Activated naive CD8-positive, alpha-beta T cell (primary cell): Measurements from ENCODE around the gene LDLRAD3.

ENCODE experiments used
- H3K27ac Mint-ChIP-seq: one replicate; pipeline ENCODE4 v1.8.0; 2021; ENCODE audit warnings: mixed read lengths
- H3K27me3 Mint-ChIP-seq: one replicate; pipeline ENCODE4 v1.8.0; 2021; ENCODE audit warnings: mixed read lengths
- H3K36me3 Mint-ChIP-seq: one replicate; pipeline ENCODE4 v1.8.0; 2021; ENCODE audit warnings: mixed read lengths
- H3K4me1 Mint-ChIP-seq: one replicate; pipeline ENCODE4 v1.8.0; 2021; ENCODE audit warnings: low read depth, mixed read lengths
- H3K4me3 Mint-ChIP-seq: one replicate; pipeline ENCODE4 v1.8.0; 2021; ENCODE audit warnings: mild to moderate bottlenecking, mixed read lengths
- H3K9me3 Mint-ChIP-seq: one replicate; pipeline ENCODE4 v1.8.0; 2021; ENCODE audit warnings: low read depth, mixed read lengths

Gene LDLRAD3

DNA sequence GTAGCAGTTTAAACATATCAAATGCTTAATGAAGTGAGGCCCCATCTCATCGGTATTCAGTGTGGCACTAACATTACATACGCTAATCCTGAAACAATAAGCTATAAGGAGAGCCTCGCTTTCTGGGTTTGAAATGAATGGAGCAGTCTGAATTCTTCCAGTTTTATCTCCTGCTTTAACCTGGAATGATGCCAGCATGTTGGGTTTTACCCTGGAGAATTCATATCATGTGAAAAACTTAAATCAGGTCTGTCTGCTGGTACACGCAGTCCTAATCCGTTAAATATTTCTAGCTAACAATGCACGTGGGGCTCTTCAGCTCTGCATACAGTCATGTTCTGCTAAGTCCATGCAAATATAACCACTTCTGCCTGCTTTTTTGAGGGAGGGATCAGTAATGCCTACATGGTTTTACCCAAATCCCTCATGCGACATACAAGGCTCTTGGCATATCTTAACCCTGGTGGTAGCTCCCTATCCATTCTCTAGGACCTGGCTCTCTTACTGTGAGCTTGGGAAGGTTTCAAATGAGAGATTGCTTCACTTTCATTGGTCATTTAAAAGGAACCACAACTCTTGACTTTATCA, 252.6 kb downstream of the LDLRAD3 start:
- Mint-ChIP-seq H3K36me3 (no peaks in the 10 kb centered on the region), H3K27ac (no peak overlapping the region), H3K4me1 (no peaks in the 10 kb centered on the region), H3K4me3 (no peak overlapping the region), H3K9me3 (no peaks in the 10 kb centered on the region), H3K27me3 (peaks cover 3% of the 10 kb centered on the region)

DNA sequence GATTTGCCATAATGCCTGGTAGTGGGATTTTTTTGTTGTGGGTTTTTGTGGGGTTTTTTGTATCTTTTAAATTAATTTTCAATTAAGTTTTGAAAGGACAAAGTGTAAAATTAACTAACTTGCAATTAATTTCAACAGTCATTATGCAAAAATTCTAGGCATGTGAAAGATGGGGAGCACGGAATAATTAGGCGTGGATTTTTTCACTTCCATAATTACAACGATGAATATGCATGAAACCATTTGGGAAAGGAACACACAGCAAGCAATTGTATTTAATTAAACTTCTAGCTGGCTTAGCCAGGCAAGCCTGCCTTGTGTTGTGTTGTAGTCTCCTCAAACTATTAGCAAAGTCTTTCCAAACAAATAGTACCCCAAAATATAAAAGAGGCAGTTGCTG, 257.5 kb downstream of the LDLRAD3 start:
- no peaks in the 10 kb centered on the region for H3K4me1 Mint-ChIP-seq
- H3K27me3 Mint-ChIP-seq = peaks cover 10% of the 10 kb centered on the region
- no peaks in the 10 kb centered on the region for H3K36me3 Mint-ChIP-seq
- H3K9me3 Mint-ChIP-seq = no peaks in the 10 kb centered on the region
- no peak overlapping the region for H3K4me3 Mint-ChIP-seq
- H3K27ac Mint-ChIP-seq = no peak overlapping the region

DNA sequence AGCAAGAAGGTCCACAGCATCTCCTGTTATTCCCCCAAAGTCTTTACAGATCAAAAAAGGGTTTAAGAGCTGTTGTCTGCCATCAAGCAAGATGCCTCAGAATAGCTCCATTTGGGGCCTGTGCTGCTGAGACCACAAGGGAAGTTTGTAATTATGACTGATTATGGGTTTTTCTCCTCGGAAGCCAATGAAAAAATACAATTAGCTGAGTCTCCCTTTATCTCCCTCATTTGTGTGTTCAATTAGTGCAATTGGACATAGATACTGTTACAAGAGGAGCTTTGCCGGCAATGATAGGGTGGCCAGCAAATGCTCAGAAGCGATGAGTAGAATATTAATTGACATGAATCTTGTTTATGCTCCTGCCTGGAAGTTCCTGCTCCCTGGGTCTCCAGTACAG, 261.7 kb downstream of the LDLRAD3 start:
- Mint-ChIP-seq H3K4me3 (no peak overlapping the region), H3K4me1 (no peaks in the 10 kb centered on the region), H3K27ac (no peak overlapping the region), H3K36me3 (no peaks in the 10 kb centered on the region), H3K27me3 (peaks cover 15% of the 10 kb centered on the region), H3K9me3 (no peaks in the 10 kb centered on the region)

DNA sequence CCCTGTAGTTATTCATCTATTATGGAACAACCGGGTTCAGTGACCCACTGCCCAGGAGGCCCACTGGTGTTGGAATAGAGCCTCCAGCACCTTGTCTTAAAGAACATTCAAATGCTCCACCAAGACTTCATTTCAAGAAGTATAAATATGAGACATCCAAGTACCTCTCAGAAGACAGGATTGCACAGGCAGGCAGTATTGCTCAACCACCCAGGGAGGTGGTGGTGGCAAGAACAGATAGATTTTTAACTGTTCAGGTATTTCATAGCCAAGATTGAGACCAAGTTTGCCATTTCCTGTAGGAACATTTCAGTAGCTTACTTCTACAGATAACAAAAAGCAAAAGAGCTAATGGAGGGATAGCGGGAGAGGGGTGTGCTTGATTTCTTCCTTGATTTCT, 266.7 kb downstream of the LDLRAD3 start:
- H3K36me3 Mint-ChIP-seq = no peaks in the 10 kb centered on the region
- no peak overlapping the region for H3K4me3 Mint-ChIP-seq
- H3K4me1 Mint-ChIP-seq = no peaks in the 10 kb centered on the region
- no peaks in the 10 kb centered on the region for H3K9me3 Mint-ChIP-seq
- H3K27ac Mint-ChIP-seq = no peak overlapping the region
- H3K27me3 Mint-ChIP-seq = peaks cover 16% of the 10 kb centered on the region

DNA sequence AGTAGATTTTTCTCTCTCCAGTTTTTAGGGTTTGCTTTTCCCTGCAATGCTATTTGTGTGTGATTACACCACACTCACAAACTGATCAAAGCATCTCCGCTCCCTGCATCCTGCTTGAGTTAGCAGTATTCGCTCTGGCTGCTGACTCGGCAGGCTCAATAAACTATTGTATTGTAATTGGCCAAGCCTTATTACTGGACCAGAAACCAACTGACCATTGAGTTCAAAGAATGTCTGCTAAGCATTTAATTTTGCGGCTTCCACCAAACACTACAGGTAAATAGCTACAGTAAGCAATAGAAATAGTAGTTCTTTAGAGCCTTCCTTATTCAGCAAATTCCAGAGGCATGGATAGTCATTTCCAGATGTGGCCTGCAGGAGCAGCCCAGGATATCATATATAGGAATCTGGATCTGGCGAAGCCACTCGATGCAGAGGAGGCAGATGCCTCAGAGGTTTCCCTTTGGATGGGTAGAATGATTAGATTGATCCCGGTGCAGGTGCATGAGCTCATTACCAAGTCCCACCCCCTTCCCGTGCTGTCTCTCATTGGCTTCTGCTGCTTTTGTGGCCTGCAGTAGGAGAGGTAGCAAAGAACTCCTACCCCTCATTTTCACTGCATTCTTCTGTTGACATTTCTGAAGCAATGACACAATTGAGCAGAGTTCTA, 268.0 kb downstream of the LDLRAD3 start:
- Mint-ChIP-seq H3K27ac (no peak overlapping the region), H3K4me3 (no peak overlapping the region), H3K9me3 (no peaks in the 10 kb centered on the region), H3K36me3 (no peaks in the 10 kb centered on the region), H3K27me3 (peaks cover 10% of the 10 kb centered on the region), H3K4me1 (no peaks in the 10 kb centered on the region)

DNA sequence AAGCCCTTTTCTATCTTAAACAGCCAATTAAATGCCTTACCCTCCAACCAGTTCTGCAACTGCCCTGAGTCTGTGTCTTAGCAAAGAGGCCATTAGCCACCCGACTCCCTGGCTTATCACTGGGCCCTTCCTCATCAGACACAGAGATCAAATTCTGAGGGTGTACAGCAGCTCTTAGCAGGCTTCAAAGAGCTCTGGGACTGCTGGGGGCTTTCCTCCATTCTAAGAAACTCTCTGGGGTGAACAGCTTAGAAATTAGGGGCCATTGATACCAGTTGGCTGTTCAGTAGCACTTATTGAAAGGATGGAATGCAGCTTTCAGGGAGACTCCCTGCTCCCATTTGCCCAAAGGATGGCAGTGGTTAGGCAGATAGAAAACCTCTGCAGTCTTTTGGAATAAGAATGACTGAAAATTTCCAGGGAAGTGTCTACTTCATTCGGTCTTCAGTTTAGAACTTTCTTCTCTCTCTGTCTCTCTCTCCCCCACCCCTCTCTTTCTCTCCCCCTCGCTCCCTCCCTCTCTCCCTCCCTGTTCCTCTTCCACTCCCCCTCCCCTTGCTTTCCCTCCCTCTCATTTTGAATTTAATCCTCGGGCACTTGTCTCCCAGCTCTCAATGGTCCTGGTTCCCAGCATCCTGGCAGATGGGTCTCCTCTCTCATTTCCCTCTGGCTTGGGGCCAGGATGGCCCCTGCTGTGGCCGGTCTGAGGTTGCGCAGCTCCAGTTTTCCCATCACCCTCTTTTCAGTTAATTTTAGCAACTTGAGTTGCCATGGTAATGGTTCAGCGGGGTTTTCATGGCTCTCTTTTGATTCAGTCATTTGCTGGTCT, 268.9 kb downstream of the LDLRAD3 start:
- H3K4me1 Mint-ChIP-seq = no peaks in the 10 kb centered on the region
- no peak overlapping the region for H3K4me3 Mint-ChIP-seq
- peaks cover 6% of the 10 kb centered on the region for H3K27me3 Mint-ChIP-seq
- H3K27ac Mint-ChIP-seq = no peak overlapping the region
- no peaks in the 10 kb centered on the region for H3K36me3 Mint-ChIP-seq
- peaks cover under 1% of the 10 kb centered on the region for H3K9me3 Mint-ChIP-seq

DNA sequence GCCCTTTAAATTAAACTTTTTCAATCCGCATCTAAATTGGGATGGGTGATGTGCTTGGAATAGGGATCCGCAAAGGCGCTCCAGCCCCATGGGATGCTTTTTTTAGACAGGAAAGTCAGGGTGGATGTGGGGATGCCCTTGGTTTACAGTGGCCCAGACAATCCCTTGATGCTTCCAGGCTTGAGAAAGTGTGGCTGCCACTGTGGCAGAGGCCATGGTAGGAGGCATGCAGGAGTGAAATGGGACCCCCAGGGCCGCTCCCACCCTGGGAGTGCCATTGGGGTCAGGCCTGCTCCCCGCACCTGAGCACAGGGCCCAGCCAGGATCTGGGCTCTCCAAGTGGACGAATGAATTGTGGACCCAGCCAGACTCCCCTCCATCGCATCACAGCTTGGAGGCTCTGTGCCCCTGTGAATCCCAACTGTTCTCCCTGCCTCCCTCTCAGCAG, 269.6 kb downstream of the LDLRAD3 start:
- Mint-ChIP-seq H3K4me3 (no peak overlapping the region), H3K27me3 (peaks cover 6% of the 10 kb centered on the region), H3K9me3 (peaks cover 4% of the 10 kb centered on the region), H3K4me1 (no peaks in the 10 kb centered on the region), H3K36me3 (no peaks in the 10 kb centered on the region), H3K27ac (no peak overlapping the region)

DNA sequence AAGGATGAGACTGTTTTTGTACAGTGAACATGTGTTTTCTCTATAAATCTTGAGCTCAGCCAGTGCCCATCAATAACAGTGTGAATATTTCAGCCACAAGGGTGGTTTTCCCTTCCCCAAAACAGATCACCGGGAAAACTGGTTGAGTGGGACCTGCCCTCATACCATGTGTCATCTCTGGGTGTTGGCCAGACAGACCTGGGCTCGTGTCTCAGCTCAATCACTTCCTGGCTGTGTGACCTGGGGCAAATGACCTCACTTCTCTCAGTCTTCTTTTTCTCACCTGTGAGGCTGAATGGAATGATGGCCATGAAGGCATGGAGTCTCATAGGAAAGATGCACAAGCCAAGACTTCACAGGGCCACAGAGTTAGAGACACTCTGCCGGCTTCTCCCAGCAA, 270.6 kb downstream of the LDLRAD3 start:
- Mint-ChIP-seq H3K36me3 (no peaks in the 10 kb centered on the region), H3K9me3 (peaks cover 7% of the 10 kb centered on the region), H3K4me1 (no peaks in the 10 kb centered on the region), H3K27ac (no peak overlapping the region), H3K27me3 (peaks cover 5% of the 10 kb centered on the region), H3K4me3 (no peak overlapping the region)

DNA sequence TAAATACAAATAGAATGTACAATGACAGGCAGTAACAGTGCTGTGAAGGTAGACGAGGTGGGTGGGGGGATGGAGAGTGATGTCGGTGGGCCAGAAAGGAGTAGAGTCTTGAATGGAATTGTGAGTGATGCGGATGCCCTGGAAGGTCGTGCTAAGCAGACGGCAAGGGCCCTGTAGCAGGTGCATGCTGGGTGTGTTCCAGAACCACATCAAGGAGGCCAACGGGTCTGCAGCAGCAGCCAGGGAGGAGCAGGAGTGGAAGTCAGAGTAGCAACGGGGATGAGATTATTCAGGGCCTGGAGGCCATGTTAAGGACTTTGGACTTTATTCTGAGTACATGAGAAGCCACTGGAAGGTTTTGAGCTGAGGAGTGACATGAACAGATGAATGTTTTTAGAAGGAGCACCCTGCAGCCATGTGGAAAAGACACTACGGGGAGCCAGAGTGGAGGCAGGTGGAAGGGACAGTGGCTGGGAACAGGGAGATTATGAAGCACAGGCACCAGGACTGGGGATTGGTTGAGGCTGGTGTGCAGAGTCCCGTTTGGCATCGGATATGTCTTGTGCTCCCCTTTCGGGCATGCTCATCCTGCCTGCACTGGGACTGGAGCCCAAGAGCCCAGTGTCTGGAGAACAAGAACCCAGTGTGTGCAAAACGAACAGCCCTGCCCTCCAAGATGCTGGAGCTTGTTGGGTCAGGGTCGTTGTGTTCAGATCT, 271.3 kb downstream of the LDLRAD3 start:
- no peaks in the 10 kb centered on the region for H3K4me1 Mint-ChIP-seq
- no peaks in the 10 kb centered on the region for H3K36me3 Mint-ChIP-seq
- no peak overlapping the region for H3K4me3 Mint-ChIP-seq
- H3K27ac Mint-ChIP-seq = no peak overlapping the region
- H3K27me3 Mint-ChIP-seq = peaks cover 5% of the 10 kb centered on the region
- H3K9me3 Mint-ChIP-seq = peaks cover 13% of the 10 kb centered on the region

DNA sequence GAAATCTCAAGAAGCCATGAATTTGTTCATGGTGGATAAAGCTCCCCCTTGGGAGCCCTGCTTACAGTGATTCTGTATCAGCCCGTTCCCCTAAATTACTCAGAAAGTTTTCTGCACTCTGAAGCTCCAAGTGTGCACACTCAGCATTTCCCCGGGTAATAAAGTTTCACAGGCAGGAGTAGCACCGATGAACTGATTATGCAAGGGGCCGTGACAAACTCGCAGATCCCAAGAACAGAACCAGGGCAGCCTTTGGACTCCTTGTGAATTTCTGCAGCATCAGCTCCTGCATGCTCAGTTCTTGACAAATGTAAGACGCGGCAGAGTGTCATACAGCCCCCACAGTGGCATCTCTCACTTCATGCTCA, 271.8 kb downstream of the LDLRAD3 start:
- Mint-ChIP-seq H3K27me3 (peaks cover 7% of the 10 kb centered on the region), H3K36me3 (no peaks in the 10 kb centered on the region), H3K27ac (no peak overlapping the region)

DNA sequence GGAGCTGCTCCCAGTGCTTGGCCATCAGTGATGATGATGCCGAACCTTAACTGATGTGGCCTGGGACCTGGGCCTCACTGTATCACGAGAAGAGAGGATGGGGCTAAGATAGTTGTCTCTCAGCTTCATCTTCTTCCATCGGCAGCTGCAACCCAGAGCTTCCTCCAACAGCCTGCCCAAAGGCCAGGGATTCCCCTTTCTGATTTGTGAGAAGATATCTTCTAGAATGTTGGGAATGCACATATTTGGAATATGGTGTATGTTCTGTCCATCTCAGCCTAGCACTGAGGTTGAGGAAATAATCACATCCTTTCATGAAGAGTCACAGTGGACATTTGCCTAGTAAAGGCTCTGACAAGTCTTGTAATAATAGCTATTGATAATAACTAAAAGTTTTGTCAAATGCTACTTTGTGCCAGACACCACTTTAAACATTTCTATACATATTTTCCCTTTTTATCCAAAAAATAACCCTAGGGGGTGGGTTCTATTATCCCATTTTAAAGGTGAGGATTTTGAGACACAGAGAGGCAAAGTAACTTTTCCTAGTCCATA, 272.3 kb downstream of the LDLRAD3 start:
- Mint-ChIP-seq H3K4me3 (no peak overlapping the region), H3K4me1 (no peaks in the 10 kb centered on the region), H3K27ac (no peak overlapping the region), H3K27me3 (peaks cover 7% of the 10 kb centered on the region), H3K36me3 (no peaks in the 10 kb centered on the region), H3K9me3 (peaks cover 18% of the 10 kb centered on the region)

More for the DNA sequence above, 271.8 kb downstream of the LDLRAD3 start:
- Mint-ChIP-seq H3K4me3 (no peak overlapping the region), H3K9me3 (peaks cover 18% of the 10 kb centered on the region), H3K4me1 (no peaks in the 10 kb centered on the region)

DNA sequence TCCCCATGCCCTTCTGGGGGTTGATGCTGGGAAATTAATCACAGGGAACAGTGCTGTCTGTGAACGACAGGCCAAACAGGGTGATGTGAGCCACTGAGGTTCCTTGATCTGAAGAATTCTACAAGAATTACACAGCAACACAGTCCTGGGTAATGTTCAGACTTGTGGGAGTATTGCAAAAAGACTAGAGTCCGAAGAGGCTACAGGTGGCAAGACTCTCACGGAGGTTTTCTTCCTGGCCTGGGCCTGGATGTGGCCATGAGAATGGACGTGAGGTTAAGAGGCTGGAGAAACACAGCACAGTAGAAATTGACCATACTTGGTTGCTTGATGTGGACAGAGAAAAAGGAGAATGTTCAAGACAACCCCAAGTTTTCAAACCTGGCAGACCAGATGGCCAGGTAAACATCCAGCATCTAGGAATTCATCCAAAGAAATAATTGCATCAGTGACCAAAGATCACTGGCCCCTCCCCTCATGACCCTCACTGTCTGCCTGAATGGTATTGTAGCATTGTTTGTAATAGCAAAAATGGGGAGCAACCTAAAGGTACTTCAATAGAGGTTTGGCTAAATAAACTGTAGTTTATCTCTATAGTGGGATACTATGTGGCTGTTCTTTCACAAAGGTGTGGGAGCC, 274.5 kb downstream of the LDLRAD3 start:
- H3K4me1 Mint-ChIP-seq = no peaks in the 10 kb centered on the region
- H3K36me3 Mint-ChIP-seq = no peaks in the 10 kb centered on the region
- H3K4me3 Mint-ChIP-seq = no peak overlapping the region
- H3K27me3 Mint-ChIP-seq = peaks cover 7% of the 10 kb centered on the region
- H3K9me3 Mint-ChIP-seq = peaks cover 18% of the 10 kb centered on the region
- no peak overlapping the region for H3K27ac Mint-ChIP-seq

DNA sequence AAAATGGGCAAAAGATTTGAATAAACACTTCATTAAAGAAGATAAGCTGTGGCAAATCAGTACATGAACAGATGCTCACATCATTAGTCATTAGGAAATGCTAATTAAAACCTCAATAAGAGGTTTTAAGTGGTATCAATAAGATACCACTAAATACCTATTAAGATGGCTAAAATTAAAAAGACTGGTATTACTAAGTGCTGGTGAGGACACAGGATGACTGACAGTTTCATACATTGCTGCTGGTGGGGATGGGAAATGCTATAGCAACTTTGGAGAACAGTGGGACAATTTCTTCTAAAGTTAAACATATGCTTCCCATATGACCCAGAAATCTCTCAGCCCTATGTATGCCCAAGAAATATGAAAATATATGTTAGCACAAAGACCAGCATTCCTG, 276.1 kb downstream of the LDLRAD3 start:
- no peak overlapping the region for H3K4me3 Mint-ChIP-seq
- no peaks in the 10 kb centered on the region for H3K4me1 Mint-ChIP-seq
- no peaks in the 10 kb centered on the region for H3K36me3 Mint-ChIP-seq
- H3K27ac Mint-ChIP-seq = no peak overlapping the region
- peaks cover 18% of the 10 kb centered on the region for H3K9me3 Mint-ChIP-seq
- peaks cover 7% of the 10 kb centered on the region for H3K27me3 Mint-ChIP-seq

DNA sequence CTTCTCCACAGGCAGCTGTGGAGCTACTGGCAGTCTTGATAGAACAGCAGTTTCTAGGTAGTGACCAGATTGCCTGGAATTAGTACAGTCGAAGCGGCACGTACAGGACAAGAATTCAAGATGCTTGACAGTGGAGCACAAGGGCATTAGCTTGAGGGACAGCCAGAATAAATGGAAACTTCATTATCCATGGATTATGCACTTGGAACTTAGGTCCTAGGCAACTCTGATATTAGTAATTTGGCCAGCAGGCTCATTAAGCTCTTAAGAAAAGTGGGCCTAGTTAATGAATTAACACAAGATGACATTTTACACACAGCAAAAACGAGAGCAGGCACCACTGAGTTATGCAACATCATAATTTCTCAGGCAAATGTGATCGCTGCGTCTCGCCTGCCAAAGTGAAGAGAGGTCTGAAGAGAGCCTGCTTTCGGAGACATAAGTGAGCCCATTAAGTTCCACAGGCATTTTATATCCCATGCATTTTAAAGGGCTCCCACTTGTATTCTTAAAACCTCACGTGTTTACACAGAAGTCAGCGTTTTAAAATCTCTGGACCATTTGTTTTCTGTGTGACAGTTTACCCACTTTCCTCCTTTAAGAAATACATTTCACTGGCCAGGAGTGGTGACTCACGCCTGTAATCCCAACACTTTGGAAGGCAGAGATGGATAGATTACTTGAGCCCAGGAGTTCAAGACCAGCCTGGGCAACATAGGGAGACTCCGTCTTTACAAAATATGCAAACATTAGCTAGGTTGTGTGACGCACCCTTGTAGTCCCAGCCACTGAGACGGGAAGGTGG, 279.2 kb downstream of the LDLRAD3 start:
- Mint-ChIP-seq H3K27me3 (peaks cover 4% of the 10 kb centered on the region), H3K36me3 (no peaks in the 10 kb centered on the region), H3K4me3 (no peak overlapping the region), H3K4me1 (no peaks in the 10 kb centered on the region), H3K27ac (no peak overlapping the region), H3K9me3 (peaks cover 15% of the 10 kb centered on the region)
